Stimulated activated naive CD8-positive, alpha-beta T cell treated with anti-CD3 and anti-CD28 coated beads, Interleukin-15, Interleukin-2, amounts not matched to agents 100 U/mL and 50 U/mL, for 24 hours (primary cell): Measurements from ENCODE around the gene CRP.
"Not testable (repeated sequence)": the region's sequence is repeated elsewhere in the genome, so short reads cannot be mapped to it uniquely, and the experiment has no call there.

Experiments
- ATAC-seq: fragments of 150-1000 bp; cut with Tn5 transposase; one replicate; pipeline ENCODE4 v1.10.0; 2021
- DNase-seq: peaks from one replicate; pipeline ENCODE4 v3.0.0; 2021

The CRP gene

GRCh38 chr1:159714529-159714928 lies at the start of gene CRP:
TSS of gene CRP (minus strand) at chr1:159714589. CDS start at chr1:159714485, 104 bp downstream.
- DNase-seq (no peak), ATAC-seq (no peak)

DNA sequence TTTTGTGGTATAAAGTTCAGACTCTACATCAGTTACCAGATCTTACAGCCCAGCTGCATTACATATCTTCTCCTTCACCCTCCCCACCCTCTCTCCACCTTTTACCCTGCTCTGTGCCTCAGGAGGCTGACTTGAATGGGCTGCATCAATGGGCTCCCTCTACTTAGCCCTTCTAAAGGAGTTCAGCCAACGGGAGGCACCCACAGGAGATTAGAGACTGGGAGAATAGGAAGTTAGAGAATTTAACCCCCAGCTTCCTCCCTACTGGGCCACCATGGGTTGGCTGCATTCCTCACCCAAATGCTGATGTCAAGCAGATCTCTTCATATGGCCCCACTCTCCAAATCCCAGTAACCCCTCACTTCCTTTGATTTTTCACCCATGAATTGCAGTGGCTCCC lies 49.3 kb upstream of the CRP start:
- no peak for ATAC-seq

DNA sequence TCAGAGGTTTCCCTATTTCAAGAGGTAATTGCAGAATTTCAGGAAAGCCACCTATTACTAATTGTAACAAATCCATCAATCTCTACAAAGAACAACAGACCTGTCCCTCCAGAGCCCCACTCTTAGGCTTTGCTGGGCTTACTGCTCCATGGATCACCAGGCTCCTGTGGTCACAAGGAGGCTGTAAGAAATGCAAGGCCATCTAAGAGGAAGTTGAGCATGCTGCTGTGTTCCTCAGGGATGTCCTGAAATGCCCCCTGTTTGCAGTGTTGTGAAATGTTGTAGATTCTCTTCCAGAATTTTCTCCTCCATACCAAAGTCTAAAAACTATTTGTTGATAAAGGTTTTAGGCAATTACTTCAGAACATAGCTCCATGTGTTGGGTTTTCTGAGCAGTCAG lies 42.0 kb upstream of the CRP start:
- no peak for DNase-seq
- ATAC-seq: no peak

More for the DNA sequence above, 49.3 kb upstream of the CRP start:
- no peak for DNase-seq

DNA sequence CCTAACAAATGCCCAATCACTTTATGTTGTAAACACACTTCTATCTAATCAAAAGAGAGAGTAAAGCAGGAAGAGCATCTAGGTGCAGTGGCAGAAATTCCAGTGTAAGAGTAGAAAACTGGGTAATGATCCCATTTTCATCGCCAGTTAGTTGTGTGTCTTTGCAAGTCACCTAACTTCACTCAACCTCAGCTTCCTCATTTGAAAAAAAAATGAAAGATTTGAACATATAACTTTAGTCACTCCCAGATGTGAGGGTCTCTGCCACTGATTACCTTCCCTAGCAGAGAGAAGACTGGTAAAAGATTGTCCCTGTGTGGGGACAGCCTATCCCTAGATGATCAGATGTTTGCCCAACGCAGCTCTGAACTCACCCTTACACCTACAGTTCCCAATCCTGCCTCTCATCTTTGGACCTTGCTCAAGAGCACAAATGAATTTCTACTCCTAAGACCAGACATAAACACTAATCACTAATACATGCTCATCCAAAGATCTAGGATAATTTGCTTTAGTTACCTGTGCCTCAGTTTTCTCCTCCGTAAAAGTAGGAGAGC lies 41.1 kb upstream of the CRP start:
- ATAC-seq (no peak), DNase-seq (no peak)

DNA sequence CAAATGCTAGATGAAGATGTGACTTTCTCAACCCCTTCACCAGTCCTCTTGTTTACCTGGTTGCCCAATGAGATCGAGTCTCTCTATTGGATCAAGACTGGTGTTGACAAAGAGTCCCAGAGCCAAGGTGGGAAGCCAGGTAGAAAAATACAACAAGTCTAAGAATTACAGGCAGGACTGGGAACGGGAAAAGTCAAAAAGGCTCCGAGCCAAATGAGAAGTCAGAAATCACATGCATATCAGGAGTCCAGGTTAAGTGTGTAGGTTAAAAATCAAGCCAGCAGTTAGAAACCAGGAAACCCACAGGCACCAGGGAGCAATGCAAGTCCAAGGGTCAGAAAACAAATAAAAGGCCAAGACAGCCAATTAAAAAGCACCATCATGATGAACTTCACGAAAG lies 39.0 kb upstream of the CRP start:
- no peak for ATAC-seq
- no peak for DNase-seq

DNA sequence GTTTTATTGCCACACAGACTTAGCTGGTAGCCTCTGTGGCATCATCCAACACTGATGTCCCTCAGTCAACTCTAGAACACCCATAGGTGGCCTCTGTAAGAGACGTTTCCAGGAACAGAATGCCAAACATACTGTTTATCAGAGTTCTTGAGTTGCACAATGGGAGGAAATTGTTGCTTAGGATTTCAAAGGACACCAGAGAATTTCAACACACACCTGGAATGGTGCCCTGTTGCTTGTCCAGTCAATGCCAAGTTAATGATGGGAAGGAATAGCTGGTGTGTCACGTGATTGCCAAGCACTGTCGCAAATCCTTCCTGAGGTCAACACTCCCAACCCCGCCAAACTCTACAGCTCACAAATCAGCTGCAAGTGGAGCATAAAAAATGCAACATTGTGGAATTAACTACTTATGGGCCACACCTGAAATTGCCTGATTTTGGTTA lies 37.8 kb upstream of the CRP start:
- ATAC-seq (no peak), DNase-seq (no peak)

DNA sequence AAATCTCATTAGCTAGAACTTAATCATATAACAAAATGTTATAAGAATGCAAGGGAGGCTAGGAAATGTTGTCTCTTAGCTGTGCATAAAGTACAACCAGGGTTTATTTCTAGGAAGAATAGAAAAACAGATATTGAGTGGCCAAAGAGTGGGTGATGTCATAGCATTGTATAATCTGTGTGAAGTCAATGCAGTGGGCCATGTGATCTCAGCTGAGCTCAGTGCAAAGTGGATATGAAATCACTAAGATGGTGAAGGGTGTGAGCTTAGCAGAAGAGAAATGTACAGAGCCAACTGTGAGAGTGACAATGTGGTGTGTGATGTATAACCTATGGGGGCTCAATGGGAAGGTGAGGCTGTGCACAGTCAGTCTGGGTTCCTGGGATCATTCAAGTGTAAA lies 36.6 kb upstream of the CRP start:
- no peak for ATAC-seq
- no peak for DNase-seq

- ATAC-seq (no peak), DNase-seq (no peak)
Observed at GRCh38 chr1:159750621-159751020, 36.2 kb upstream of the CRP start.

- ATAC-seq: no peak
- DNase-seq: no peak
Observed at GRCh38 chr1:159749630-159750029, 35.2 kb upstream of the CRP start.

- no peak for ATAC-seq
- no peak for DNase-seq
Observed at GRCh38 chr1:159748370-159748769, 34.0 kb upstream of the CRP start.

DNA sequence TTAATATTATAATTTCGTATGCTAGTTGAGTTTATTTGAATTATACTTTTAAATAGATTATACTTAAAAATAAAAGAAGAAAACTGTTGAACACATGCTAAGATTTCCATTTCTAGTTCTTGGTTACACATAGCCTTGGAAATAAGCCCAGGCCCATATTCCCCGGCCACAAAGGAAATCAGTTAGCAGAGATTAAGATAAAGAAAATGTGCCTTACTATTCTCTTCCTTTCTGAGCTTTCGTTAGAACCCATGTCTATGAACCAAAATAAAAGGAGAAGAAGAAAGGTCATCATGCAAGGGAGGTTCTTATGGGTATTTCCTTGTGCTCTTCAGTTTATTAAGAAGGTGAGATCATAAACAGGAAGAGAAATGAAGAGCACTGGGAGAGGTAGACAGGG lies 32.3 kb upstream of the CRP start:
- ATAC-seq (no peak), DNase-seq (no peak)

GRCh38 chr1:159743651-159744410 lies 29.4 kb upstream of the CRP start:
- DNase-seq (no peak), ATAC-seq (no peak)

DNA sequence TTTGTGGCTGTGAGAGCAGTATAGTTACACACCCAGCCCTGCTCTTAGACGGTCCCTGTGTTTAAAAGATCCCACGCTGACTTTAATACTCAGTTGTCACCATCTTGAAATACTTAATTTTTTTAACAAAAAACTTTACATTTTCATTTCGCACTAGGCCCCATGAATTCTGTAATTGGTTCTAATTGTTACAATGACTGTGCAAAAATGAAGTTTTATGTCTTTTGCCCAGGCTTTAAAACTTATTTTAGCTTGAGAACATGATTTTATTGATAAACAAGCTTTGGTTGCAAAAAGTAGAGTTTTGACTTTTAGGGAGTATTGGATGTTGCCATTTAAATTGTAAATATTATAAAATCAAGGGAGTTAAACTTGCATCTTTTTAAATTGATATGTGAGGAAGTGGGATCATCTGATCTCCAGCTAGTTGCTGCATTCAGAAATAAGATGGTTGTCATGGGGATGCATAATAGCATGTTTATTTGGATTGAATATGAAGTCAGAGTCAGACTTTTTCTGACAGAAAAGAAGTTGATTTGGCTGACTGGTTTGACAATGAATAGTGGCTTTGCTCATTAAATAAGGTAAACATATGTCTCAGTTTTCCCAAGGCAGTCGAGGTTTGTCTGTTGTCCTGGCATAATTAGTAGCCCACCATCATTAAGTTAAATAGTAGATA lies 23.0 kb upstream of the CRP start:
- DNase-seq (no peak), ATAC-seq (no peak)

GRCh38 chr1:159723188-159723587 lies 8.8 kb upstream of the CRP start:
- not testable (repeated sequence) for ATAC-seq, DNase-seq

- no peak for DNase-seq
- ATAC-seq: no peak
Observed at GRCh38 chr1:159719990-159720389, 5.6 kb upstream of the CRP start.

GRCh38 chr1:159715855-159716254 lies 1.5 kb upstream of the CRP start:
- no peak for ATAC-seq
- no peak for DNase-seq

GRCh38 chr1:159712080-159712479 lies 2.3 kb downstream of the CRP start:
- ATAC-seq: no peak

GRCh38 chr1:159707472-159708260 lies 6.7 kb downstream of the CRP start:
- ATAC-seq: no peak

More at GRCh38 chr1:159712080-159712479, 2.3 kb downstream of the CRP start:
- DNase-seq: no peak

GRCh38 chr1:159705904-159706256 lies 8.5 kb downstream of the CRP start:
- ATAC-seq: no peak
- DNase-seq: no peak

More at GRCh38 chr1:159707472-159708260, 6.7 kb downstream of the CRP start:
- DNase-seq: no peak

GRCh38 chr1:159705251-159705903 lies 9.0 kb downstream of the CRP start:
- no peak for ATAC-seq
- no peak for DNase-seq

DNA sequence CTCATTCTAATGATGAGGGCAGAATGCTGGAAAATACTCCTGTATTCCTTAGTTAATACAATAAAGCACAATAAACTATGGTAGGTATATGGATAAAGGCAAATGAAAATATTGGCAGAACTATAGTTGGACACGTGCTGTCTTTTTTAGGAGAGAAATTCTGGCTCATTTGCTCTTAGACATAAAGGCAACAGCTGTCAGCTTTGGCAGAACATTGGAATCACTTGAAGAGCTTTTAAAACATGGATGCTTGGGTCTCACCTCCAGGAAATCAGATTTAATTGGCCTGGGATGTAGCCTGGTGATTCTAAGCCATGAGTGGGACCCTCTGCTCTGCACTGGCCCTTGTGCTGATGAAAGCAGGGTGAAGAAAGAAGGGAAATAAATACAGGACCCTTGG lies 9.9 kb downstream of the CRP start:
- no peak for ATAC-seq
- no peak for DNase-seq

DNA sequence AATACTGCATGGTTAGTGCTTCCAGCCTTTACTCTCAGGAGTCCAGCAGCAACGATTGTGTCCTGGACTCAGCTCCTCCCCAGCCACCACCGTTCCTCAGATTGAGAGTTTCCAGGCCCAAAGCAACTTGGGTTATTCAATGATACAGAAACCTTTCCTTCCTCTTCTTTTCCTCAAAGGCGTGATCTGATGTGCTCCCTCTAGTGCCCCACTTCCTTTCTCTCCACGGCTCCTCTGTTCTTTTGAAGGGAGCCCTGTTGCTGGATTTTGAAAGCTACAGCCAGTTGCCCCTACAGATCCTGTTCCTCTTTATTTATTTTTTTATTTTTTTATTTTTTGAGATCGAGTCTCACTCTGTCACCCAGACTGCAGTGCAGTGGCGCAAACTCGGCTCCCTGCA lies 14.1 kb downstream of the CRP start:
- DNase-seq (no peak), ATAC-seq (no peak)
